ENCODE results near the gene TRMT1. TPM values are rescaled to one million over a fixed set of nuclear protein-coding genes. Genes with fewer than 3 reads are reported as not detected.

The TRMT1 gene
- total RNA-seq, 1 donor from 2014 or later = 58.2 TPM

DNA sequence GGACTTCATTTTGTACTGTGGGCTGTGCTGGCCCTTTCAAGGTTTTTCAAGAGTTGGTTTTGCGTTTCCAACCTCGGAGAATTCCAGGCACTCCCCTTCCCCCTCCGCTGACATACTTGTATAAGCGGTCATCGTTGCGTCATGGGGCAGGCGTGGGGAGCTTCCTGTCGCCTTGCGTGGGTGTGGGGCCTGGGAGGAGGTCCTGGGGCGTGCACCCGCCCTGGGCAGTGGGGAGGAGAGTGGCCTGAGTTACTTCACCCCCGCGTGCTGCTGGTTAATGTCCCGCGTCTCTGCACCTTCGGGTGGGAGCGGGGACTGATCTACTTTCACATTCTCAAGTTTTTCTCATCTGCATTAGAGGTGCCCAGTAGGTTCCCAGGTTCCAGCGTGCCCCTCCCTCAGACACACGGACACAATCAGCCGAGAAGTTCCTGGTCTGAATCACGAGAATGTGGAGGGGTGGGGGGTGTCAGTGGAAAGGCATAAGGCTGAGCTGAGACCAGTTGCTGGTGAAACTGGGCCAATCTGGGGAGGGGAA, 37.8 kb upstream of the TRMT1 start:
- peaks cover 61% of the 10 kb centered on the region for H3K4me1 Mint-ChIP-seq
- H3K9me3 Mint-ChIP-seq = no peaks in the 10 kb centered on the region
- H3K4me3 Mint-ChIP-seq = peak overlapping the region; percentile 92
- H3K36me3 Mint-ChIP-seq (ENCODE audit: low read depth) = peaks cover 4% of the 10 kb centered on the region
- H3K27ac Mint-ChIP-seq (ENCODE audit: unreplicated experiment) = peak overlapping the region; percentile 90
- DNase-seq (ENCODE audit: low read depth, low spot score) = peak; percentile 28
- peaks cover 12% of the 10 kb centered on the region for H3K27me3 Mint-ChIP-seq (ENCODE audit: low read depth)
- TF ChIP-seq, protein P1, sequence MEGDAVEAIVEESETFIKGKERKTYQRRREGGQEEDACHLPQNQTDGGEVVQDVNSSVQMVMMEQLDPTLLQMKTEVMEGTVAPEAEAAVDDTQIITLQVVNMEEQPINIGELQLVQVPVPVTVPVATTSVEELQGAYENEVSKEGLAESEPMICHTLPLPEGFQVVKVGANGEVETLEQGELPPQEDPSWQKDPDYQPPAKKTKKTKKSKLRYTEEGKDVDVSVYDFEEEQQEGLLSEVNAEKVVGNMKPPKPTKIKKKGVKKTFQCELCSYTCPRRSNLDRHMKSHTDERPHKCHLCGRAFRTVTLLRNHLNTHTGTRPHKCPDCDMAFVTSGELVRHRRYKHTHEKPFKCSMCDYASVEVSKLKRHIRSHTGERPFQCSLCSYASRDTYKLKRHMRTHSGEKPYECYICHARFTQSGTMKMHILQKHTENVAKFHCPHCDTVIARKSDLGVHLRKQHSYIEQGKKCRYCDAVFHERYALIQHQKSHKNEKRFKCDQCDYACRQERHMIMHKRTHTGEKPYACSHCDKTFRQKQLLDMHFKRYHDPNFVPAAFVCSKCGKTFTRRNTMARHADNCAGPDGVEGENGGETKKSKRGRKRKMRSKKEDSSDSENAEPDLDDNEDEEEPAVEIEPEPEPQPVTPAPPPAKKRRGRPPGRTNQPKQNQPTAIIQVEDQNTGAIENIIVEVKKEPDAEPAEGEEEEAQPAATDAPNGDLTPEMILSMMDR (conservative IDR thresholded peaks at IDR 0.05) = no peak

DNA sequence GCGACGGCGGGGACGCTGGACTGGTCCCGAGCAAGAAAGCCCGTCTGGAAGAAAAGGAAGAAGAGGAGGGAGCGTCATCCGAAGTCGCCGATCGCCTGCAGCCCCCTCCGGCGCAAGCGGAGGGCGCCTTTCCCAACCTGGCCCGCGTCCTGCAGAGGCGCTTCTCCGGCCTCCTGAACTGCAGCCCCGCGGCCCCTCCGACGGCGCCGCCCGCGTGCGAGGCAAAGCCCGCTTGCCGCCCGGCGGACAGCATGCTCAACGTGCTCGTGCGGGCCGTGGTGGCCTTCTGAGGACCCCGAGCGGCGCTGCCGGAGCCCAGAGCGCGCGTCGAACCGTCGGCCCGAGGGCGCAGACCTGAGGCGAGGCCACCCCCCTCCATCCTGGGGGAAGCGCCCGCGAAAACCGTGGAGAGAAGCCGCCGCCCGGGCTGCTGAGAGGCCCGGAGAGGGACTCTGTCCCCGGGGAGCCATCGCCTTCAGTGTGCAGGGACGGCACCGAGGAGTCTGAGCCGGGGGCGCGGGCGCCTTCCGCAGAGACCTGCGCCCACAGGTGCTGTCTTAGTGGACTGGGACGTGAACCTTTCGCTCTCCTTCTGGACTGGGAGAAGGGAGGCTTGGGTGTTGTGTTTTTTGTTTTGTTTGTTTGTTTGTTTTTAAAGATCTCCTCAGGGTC, 37.2 kb upstream of the TRMT1 start:
- no peaks in the 10 kb centered on the region for H3K9me3 Mint-ChIP-seq
- TF ChIP-seq, protein P1 (conservative IDR thresholded peaks at IDR 0.05) = peak; percentile 3
- H3K4me1 Mint-ChIP-seq = peaks cover 67% of the 10 kb centered on the region
- H3K4me3 Mint-ChIP-seq = peak overlapping the region; percentile 99
- peak overlapping the region; percentile 99 for H3K27ac Mint-ChIP-seq (ENCODE audit: unreplicated experiment)
- peaks cover 4% of the 10 kb centered on the region for H3K36me3 Mint-ChIP-seq (ENCODE audit: low read depth)
- peaks cover 12% of the 10 kb centered on the region for H3K27me3 Mint-ChIP-seq (ENCODE audit: low read depth)
- DNase-seq (ENCODE audit: low read depth, low spot score) = no peak

DNA sequence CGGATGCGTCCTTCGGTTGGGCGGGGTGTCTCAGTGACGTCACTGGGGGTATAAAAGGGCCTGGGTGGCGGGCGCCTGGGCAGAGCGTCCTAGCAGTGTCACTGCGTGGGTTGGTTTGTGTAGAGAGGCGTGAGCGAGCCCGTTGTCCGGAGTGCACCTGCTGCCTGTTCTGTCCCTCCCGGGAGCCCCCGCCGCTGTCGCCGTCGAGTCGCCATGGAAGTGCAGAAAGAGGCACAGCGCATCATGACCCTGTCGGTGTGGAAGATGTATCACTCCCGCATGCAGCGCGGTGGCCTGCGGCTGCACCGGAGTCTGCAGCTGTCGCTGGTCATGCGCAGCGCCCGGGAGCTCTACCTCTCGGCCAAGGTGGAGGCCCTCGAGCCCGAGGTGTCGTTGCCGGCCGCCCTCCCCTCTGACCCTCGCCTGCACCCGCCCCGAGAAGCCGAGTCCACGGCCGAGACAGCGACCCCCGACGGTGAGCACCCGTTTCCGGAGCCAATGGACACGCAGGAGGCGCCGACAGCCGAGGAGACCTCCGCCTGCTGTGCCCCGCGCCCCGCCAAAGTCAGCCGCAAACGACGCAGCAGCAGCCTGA, 36.5 kb upstream of the TRMT1 start:
- Mint-ChIP-seq H3K27me3 (ENCODE audit: low read depth) (peaks cover 12% of the 10 kb centered on the region), H3K36me3 (ENCODE audit: low read depth) (peaks cover 4% of the 10 kb centered on the region), H3K4me1 (peaks cover 70% of the 10 kb centered on the region), H3K9me3 (no peaks in the 10 kb centered on the region), H3K27ac (ENCODE audit: unreplicated experiment) (peak overlapping the region; percentile 99), H3K4me3 (peak overlapping the region; percentile 99)
- DNase-seq (ENCODE audit: low read depth, low spot score) = peak; percentile 99
- TF ChIP-seq, protein P1 (conservative IDR thresholded peaks at IDR 0.05) = peak; percentile 20

DNA sequence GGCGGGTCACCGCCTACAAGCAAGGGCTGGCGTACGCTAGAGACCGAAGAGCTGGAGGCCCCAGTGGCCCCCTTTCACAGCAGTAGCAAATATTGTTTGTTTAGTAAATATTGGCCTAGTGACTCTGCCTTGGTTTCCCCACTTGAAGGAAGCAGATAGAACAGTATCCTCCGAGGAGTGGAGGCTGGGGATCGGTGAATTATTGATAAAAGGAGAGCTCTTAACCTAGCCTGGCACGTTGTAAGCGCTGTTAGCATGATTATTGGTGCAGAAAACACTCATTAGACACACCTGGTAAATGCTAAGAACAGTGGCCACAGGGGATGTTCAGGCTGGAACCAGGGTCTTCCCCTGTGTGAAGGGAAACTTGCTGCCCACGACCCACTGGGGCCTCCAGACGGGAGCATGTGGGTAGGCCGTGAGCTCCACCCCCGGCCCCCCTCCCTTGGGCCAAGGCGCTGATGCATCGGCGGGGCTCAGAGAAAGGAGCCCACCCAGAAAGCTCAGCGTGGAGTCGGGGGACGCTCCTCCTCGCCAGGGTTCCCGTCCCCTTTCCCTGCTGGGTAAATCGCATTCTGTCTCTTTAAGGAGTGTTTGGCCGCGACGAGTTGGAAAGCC, 35.9 kb upstream of the TRMT1 start:
- H3K4me1 Mint-ChIP-seq = peaks cover 67% of the 10 kb centered on the region
- TF ChIP-seq, protein P1 (conservative IDR thresholded peaks at IDR 0.05) = no peak
- H3K27ac Mint-ChIP-seq (ENCODE audit: unreplicated experiment) = peak overlapping the region; percentile 99
- no peaks in the 10 kb centered on the region for H3K9me3 Mint-ChIP-seq
- peaks cover 4% of the 10 kb centered on the region for H3K36me3 Mint-ChIP-seq (ENCODE audit: low read depth)
- DNase-seq (ENCODE audit: low read depth, low spot score) = no peak
- peaks cover 12% of the 10 kb centered on the region for H3K27me3 Mint-ChIP-seq (ENCODE audit: low read depth)
- peak overlapping the region; percentile 99 for H3K4me3 Mint-ChIP-seq

DNA sequence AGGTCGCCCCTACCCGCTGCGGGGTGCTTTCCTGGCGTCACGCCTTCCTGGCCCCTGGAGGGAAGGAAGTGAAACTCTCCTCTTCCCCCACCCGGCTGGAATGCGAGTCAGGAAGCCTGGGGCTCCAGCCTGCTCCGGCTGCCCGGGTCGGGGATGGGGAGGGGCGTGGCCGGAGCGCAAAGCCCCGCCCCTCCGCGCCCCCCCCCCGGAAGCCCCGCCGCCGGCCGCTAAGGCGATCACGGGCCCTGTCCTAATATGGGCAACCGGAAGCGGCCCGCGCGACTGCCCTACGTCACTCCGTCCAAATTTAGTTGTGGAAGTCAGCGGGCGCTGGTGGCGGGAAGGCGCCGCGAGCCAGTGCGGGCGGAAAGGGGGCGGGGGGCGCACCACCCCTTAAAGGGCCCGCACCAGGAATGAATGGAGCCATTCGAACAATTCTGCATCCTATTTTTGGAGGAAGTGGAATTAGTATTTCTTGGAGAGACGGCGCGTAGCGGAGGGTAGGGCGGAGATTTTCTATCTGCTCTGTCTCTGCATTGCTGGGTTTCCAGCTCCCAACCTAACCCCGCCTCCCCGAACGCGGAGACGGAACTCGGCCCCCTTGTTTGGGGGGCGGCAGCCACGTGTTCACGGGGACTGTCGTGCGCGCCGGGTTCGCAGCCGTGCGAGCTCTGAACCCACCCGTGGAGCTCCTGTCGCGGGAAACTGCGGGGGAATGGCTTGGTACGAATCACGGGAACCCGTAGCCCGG, 35.2 kb upstream of the TRMT1 start:
- Mint-ChIP-seq H3K4me3 (peak overlapping the region; percentile 99), H3K9me3 (no peaks in the 10 kb centered on the region), H3K27ac (ENCODE audit: unreplicated experiment) (peak overlapping the region; percentile 99), H3K4me1 (peaks cover 64% of the 10 kb centered on the region), H3K36me3 (ENCODE audit: low read depth) (peaks cover 4% of the 10 kb centered on the region), H3K27me3 (ENCODE audit: low read depth) (peaks cover 12% of the 10 kb centered on the region)
- DNase-seq (ENCODE audit: low read depth, low spot score) = peak; percentile 87
- TF ChIP-seq, protein P1 (conservative IDR thresholded peaks at IDR 0.05) = peak; percentile 36

Measured in neural crest cell (in vitro differentiated cells).